Measurements from ENCODE around the gene EXOSC10.

EXOSC10 gene

GRCh38 chr1:11143401-11143800 lies 43.7 kb upstream of the EXOSC10 start:
- TF ChIP-seq REST (IDR thresholded peaks at IDR 0.05; ENCODE audit: insufficient read depth in 1 of 2, low read depth in 2 of 2, low read length in 2 of 2) = no peak
- no peak for TF ChIP-seq SIN3A (IDR thresholded peaks at IDR 0.05; ENCODE audit: borderline replicate concordance, insufficient read depth, low read length)
- no peak for TF ChIP-seq FOXP2 (optimal IDR thresholded peaks at IDR 0.05; ENCODE audit: borderline replicate concordance, extremely low read depth, extremely low read length, insufficient read depth)
- TF ChIP-seq TAF1 (IDR thresholded peaks at IDR 0.05; ENCODE audit: borderline replicate concordance, insufficient read depth, low read length) = no peak
- TF ChIP-seq POLR2AphosphoS5 (IDR thresholded peaks at IDR 0.05; ENCODE audit: low read depth, low read length) = no peak

GRCh38 chr1:11142618-11143391 lies 43.1 kb upstream of the EXOSC10 start:
- TF ChIP-seq FOXP2 (optimal IDR thresholded peaks at IDR 0.05; ENCODE audit: borderline replicate concordance, extremely low read depth, extremely low read length, insufficient read depth) = no peak
- no peak for TF ChIP-seq POLR2AphosphoS5 (IDR thresholded peaks at IDR 0.05; ENCODE audit: low read depth, low read length)
- no peak for TF ChIP-seq SIN3A (IDR thresholded peaks at IDR 0.05; ENCODE audit: borderline replicate concordance, insufficient read depth, low read length)
- no peak for TF ChIP-seq TAF1 (IDR thresholded peaks at IDR 0.05; ENCODE audit: borderline replicate concordance, insufficient read depth, low read length)
- no peak for TF ChIP-seq REST (IDR thresholded peaks at IDR 0.05; ENCODE audit: insufficient read depth in 1 of 2, low read depth in 2 of 2, low read length in 2 of 2)

- TF ChIP-seq REST (IDR thresholded peaks at IDR 0.05; ENCODE audit: insufficient read depth in 1 of 2, low read depth in 2 of 2, low read length in 2 of 2) (no peak), TAF1 (IDR thresholded peaks at IDR 0.05; ENCODE audit: borderline replicate concordance, insufficient read depth, low read length) (no peak), POLR2AphosphoS5 (IDR thresholded peaks at IDR 0.05; ENCODE audit: low read depth, low read length) (no peak), FOXP2 (optimal IDR thresholded peaks at IDR 0.05; ENCODE audit: borderline replicate concordance, extremely low read depth, extremely low read length, insufficient read depth) (no peak), SIN3A (IDR thresholded peaks at IDR 0.05; ENCODE audit: borderline replicate concordance, insufficient read depth, low read length) (no peak)
These were observed 39.3 kb upstream of the EXOSC10 start for GRCh38 chr1:11138952-11139351.

- no peak for TF ChIP-seq TAF1 (IDR thresholded peaks at IDR 0.05; ENCODE audit: borderline replicate concordance, insufficient read depth, low read length)
- no peak for TF ChIP-seq SIN3A (IDR thresholded peaks at IDR 0.05; ENCODE audit: borderline replicate concordance, insufficient read depth, low read length)
- no peak for TF ChIP-seq FOXP2 (optimal IDR thresholded peaks at IDR 0.05; ENCODE audit: borderline replicate concordance, extremely low read depth, extremely low read length, insufficient read depth)
- no peak for TF ChIP-seq REST (IDR thresholded peaks at IDR 0.05; ENCODE audit: insufficient read depth in 1 of 2, low read depth in 2 of 2, low read length in 2 of 2)
- TF ChIP-seq POLR2AphosphoS5 (IDR thresholded peaks at IDR 0.05; ENCODE audit: low read depth, low read length) = no peak
These were observed 38.4 kb upstream of the EXOSC10 start for GRCh38 chr1:11138029-11138428.

All from PFSK-1 (cell line).